GM18508 (cell line): Measurements from ENCODE around the gene ZCCHC14.
"Not testable (repeated sequence)": the region's sequence is repeated elsewhere in the genome, so short reads cannot be mapped to it uniquely, and the experiment has no call there.

ENCODE experiments used
- ATAC-seq: cut with Tn5 transposase; IDR thresholded peaks from one replicate; pipeline ENCODE4 v1.9.1; 2021; ENCODE audit warnings: moderate number of reproducible peaks; ENCODE audit not compliant: insufficient read depth, unreplicated experiment

The ZCCHC14 gene

DNA sequence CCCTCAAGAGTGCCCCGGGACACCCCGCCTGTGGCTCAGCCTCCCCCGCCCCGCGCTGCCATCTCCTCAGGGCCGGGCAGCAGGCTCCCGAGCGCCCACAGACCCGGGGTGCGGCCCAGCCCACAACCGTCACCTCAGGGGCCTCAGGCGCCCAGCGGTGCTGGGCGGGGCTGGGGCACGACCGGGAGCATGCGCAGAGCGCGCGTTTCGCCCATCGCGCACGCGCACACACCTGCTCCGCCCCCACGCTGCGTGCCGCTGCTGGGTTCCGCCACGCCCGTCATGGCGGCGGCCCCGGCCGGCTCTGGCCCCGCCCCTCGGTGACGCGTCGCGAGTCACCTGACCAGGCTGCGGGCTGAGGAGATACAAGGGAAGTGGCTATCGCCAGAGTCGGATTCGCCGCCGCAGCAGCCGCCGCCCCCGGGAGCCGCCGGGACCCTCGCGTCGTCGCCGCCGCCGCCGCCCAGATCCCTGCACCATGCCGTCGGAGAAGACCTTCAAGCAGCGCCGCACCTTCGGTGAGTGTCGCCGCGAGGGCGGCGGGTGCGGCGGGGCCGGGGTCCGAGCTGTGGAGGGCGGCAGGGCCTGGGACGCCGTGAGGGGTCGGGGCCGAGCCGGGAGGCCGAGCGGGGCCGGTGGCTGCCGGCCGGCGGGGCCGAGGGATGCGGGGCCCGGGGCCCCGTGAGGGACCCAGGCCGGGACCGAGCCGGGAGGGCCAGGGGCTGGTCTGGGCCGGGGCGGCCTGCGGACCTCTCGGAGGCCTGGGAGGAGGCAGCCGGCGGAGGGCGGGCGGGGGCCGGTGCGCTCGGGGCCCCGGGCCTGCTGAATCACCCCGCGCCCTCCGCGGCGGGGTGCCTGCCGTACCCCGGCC lies 100.6 kb downstream of the ZCCHC14 start, which contains the start of gene MAP1LC3B:
Gene MAP1LC3B (plus strand): TSS at position 387 of the 871 bp plus-strand sequence. CDS start 92 bp downstream, at position 479.
- ATAC-seq = peak; percentile 23

DNA sequence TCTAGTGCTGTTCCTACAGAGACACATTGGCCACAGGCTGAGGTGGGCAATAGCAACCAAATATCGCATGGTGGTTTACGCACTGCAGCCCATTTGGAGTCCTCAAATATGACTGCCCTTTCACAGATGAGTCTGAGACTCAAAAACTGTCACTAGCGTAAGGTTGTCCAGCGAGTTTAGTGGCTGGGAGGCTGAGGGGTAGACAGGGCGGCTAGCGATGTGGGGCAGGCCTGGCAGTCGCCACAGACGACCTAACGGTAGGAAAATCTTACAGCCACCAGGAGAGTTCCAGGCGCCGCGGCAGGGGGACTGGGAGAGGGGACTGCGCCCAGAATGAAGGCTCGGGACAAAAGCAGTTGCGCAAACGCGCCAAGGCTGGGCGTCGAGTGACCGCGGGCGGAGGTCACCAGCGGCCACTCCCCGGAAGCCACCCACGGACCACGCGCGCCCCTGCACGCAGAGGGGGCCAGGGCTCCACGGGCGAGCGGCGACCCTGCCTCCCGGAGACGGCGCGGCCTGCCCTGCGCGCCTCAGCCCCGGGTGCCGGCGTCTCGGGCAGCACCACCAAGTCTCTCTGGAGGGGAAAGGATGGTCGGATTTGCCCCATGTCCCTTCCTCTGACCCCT lies 101.4 kb downstream of the ZCCHC14 start:
- ATAC-seq = no peak

DNA sequence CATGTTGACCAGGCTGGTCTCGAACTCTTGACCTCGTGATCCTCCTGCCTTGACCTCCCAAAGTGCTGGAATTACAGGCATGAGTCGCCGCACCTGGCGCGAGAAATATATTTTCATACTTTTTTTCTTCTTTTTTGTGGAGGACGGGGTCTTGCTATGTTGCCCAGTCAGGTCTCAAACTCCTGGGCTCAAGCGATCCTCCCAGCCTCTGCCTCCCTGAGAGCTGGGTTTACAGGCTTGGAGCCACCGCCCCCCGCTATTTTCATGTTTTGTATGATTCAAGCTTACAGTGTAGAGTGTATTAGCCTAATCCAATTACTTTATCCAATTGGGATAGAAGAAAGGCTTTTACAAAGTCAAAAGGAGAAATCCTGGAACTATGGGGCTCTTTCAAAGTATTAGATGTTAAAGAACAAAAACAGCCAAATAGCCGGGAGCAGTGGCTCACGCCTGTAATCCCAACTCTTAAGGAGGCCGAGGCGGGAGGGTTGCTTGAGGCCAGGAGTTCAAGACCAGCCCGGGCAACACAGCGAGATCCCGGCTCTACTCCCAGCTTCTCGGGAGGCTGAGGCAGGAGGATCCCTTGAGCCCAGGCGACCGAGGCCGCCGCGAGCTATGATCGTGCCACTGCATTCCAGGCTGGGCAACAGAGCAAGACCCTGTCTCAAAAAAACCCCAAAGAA lies 102.0 kb downstream of the ZCCHC14 start:
- ATAC-seq = no peak

DNA sequence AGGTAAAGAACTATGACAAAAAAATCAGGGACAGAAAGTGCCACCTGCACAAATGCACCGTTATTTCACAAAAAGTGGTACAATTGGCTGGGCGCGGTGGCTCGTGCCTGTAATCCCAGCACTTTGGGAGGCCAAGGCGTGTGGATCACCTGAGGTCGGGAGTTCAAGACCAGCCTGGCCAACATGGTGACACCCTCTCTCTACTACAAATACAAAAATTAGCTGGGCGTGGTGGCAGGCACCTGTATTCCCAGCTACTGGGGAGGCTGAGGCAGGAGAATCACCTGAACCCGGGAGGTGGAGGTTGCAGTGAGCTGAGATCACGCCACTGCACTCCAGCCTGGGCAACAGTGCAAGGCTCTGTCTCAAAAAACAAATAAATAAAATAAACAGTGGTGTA lies 102.9 kb downstream of the ZCCHC14 start:
- ATAC-seq = not testable (repeated sequence)

DNA sequence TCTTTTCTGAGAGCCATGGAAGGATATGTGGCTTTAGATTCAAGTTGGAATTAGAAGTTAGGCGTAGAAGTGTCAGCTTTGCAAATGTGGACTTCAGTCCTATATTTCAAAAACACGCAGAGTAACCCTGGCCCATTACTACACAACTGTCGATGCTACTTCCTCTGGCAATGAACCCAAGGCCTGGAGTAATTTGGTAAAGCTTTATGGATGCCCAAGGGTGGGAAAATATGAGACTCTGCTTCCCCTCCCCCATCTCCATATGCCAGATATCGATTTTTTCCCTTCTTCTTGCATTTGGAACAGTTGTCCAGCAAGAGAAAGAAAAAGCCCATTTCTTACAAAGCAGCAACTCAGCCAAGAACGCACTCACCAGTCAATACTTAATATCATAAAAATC lies 103.6 kb downstream of the ZCCHC14 start:
- no peak for ATAC-seq

DNA sequence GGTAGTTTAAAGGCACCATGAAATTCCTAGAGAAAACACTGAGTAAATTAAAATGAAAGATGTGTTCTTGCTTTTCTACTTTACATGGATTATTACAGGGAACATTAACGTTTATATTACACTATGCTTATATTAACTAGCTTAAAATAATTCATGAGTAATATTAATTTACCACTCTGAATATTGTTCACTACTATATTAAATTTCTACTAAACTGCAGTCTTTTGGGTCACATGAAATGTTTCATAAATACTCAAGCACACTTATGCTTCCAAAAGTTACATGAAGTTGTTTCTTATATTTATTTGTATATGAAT lies 104.0 kb downstream of the ZCCHC14 start:
- no peak for ATAC-seq

DNA sequence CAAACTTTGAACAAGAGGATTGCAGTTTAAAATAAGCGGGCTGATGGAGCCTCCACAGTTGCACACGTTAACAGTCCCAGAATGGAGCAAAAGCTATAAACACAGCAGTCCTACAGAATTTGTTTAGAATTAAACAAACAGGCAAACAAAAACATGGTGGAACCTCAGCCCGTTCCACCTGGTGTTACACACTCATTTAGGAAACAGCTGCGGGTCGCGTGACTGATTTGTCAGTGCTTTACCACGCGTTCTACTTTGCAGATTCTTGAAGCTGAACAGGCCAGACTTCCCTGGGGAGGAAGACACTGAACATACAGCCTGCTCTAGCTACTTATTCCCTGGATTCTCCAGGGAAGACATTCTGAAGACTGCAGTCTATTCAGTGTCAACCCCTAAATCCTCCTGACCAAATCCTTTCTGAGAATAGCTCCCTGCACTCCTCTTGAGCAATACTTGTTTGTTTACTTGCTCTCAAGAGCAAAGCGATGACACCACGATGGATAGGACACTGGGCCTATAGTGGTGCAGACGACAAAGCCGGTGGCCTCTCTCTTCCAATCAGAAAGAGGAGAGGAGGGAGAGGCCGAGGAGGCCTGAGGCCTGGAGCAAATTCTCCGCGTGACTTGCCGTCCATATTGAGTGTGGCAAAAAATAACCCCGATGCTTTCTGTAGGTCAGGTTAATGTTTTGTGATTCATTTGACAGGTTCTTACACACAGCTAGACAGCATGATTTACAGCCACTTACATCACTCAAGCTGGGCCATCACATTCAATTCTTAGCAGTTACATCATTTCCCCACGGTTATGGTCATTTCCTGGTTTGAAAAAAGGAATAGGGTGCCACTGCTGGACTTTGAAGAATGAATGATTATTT lies 104.6 kb downstream of the ZCCHC14 start:
- ATAC-seq = peak; percentile 42

DNA sequence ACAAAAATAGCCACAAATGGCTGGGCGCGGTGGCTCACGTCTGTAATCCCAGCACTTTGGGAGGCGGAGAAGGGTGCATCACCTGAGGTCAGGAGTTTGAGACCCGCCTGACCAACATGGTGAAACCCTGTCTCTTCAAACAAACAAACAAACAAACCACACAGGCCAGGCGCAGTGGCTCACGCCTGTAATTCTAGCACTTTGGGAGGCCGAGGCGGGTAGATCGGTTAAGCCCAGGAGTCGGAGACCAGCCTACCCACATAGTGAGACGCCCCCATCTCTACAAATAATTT lies 108.0 kb downstream of the ZCCHC14 start:
- not testable (repeated sequence) for ATAC-seq

DNA sequence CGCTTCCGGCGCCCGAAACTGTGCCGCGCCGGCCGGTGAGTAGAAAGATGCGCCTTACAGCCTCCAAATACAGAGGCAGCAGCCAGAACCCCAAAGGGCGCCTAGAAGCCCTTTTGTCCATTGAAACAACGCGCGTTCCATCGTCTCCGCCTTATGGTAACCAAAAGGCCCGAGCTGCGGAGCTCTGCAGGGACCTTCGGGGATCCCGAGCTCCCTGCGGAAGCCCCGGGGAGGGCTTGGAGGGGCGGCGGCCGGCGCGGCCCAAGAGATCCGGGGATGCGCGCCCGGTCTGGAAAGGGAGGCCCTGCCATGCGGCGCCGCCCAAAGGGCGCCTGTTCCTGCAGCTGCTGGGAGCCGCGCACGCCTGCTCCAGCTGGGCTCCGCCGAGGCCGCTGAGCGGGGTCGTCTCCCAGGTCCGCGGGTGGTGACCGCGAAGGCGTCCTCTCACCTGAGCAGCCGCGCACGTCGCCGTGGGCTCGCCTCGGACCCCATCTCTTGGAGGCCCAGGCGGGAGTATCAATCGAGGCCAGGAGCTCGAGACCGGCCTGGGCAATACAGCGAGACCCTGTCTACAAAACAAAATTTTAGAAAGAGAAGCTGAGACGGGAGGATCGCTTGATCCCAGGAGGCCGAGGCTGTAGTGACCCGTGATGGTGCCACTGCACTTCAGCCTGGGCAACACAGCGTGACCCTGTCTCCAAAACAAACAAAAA lies 108.5 kb downstream of the ZCCHC14 start:
- no peak for ATAC-seq

DNA sequence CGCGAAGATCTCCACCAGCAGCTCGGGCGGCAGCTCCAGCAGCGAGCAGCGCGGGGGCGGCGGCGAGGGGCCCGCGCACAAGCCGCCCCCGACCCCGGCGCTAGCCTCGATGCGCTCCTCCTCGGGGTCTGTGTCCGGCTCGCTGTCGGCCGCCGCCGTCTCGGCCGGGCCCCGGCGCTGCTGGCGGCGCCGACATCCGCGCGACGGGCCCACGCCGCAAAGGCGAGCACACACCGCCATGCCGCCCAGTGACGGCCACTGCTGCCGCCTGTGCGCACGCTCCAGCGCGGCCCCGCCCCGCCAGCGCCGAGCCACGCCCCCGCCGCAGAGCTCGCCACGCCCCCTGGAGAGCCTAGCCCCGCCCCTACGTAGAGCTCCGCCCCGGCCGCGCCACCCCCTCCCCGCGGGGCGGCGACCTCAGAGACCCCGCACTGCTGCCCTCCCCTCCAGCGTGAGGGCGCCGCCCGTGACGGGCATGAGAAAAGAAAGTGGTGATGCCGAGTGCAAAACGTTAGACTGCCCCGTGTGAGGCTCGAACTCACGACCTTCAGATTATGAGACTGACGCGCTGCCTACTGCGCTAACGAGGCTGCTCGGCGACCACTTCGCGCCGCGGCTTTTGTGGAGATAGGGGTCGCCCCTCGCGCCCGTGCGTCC lies 109.2 kb downstream of the ZCCHC14 start, which contains the start of gene FBXO31:
Gene FBXO31 (minus strand): TSS at position 272 of the 657 bp plus-strand sequence. CDS start 32 bp downstream, at position 240.
- ATAC-seq = peak; percentile 44

DNA sequence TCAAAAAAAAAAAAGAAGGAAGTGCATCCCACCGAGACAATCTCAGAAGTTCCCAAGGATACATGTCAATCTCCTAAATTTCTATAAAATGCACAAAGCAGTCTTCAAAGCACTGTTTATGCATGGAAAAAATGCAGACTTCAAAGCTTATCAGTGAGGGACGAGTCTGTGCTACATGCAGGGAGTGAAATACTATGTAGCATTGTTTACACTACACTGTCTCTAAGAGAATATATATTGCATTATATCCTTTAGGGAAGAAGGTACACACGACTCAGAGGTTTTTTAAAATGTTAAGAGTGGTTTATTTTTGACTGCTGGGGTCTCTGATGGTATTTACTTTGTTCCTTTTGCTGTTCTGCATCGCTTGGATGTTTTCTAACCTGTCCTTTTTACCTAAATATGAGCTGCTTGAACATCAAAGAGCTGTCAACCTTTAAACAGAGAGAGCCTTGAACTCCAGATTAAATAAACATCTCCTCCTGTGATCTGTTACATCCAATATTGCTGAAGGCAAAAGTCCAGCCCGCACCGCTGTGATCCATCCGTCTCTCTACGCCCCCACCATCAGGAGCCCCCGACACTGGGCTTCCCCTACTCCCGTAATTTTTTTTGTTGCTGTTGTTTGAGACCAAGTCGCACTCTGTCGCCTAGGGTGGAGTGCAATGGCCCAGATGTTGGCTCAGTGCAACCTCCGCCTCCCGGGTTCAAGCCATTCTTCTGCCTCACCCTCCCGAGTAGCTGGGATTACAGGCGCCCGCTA lies 110.6 kb downstream of the ZCCHC14 start:
- no peak for ATAC-seq

DNA sequence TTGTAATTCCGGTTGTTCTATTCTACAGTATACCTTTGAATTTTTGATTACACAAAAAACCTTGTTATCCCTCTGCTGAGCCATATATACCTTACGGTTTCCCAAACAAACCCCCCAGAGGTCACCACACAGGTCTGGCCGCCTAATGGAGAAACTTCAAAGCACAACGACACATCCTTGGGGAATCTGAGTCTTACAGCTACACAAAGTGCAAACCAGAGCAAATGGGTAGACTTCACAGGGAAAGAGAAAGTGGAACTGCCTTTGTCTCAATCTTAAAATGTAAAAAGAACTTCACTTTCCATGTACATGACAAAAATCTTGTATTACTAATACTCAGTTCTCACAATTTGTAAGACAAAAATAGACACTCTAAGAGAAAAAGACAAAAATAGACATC lies 111.9 kb downstream of the ZCCHC14 start:
- no peak for ATAC-seq

DNA sequence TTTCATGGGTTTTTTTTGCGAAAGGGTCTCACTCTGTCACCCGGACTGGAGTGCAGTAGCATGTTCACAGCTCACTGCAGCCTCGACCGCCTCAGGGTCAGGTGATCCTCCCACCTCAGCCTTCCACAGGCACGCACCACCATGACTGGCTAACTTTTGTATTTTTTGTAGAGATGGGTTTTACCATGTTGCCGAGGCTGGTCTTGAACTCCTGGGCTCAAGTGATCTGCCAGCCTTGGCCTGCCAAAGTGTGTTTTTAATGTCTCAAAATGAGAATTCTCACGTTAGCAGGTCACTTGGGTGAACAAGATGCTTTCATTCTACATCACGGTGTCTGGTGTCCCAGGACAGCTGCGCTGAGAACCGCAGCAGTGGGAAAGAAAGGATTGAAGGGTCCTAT lies 112.4 kb downstream of the ZCCHC14 start:
- ATAC-seq = no peak

DNA sequence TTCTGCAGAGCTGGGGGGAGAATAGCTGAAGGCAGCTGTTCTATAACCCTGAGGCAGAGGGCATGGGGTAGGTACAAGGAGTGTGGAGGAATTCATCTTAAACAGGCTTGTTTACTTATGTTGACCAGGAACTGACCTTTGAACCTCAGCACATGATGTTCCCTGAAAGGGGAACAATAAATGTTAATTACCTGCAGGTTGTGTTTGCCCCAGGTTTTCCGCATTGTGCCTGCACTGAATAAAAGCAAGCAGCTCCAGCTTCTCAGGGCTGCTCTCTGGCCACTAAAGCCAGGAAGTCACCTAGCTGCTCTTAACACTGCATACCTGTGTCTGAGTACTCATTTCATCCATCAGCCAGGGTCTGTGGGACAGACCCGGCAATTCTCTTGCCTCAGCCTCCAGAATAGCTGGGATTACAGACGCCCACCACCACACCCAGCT lies 113.5 kb downstream of the ZCCHC14 start:
- ATAC-seq = not testable (repeated sequence)

DNA sequence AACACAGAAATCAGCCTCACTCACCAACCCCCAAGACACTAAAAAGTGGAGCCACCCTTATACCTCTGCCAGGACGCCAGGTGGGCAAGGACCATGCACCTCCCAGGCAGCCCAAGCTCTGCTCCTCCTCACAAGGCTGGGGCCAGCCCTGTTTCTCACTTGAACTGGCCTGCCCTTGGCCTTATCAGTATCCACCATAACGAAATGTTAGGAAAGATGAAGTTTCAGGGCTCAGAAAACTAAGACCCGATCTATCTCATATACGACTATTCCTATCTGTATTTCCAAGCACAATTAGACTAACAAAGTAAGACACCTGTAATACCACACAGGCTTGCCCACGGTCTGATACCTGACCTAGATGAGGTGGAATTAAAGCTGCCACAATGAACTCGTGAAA lies 116.2 kb downstream of the ZCCHC14 start:
- no peak for ATAC-seq

DNA sequence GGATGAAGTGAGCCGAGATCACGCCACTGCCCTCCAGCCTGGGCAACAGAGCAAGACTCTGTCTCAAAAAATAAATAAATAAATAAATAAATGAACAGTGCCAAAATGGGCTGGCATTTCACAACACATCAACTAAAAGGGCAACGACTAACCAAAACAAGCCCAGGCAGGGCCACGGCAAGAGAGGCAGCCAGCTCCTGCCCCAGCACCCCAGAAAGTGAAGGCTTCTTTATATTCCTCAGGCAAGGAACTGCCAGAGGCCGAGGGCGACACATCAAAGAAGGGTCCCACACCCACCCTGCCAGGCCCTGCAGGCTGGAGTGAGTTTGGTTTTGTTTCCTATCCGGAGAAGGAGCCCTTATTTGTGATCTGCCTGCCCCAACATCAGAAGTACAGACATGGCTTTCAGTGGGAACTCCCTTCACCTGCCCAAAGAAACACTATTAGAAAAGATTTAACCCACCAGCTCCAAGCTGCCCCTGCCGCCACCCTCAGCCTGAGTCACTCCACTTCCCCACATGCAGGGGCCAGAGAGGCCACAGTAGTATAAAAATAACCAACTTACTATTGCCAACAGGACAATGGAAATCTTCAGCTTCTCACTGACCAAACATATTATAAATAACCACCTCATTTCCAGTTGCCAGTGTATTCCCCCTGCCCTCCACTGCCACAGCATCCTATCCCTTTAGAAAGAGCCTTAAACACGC lies 117.2 kb downstream of the ZCCHC14 start:
- ATAC-seq = no peak

DNA sequence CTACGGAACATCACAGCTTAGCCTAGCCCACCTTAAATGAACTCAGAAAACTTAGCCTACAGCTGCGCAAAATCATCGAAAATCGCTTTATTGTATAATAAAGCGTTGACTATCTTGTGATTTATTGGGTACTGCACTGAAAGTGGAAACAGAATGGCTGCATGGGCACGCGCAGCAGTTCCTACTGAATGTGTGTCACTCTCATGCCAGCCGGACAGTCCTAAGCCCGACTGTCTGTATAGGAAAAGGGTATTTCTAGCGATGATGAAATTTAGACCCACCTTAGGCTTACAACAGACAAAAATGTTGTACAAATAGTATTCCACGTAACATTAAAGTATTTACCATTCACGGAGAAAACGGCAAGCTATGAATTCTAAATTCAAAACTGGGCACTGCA lies 118.5 kb downstream of the ZCCHC14 start:
- no peak for ATAC-seq

DNA sequence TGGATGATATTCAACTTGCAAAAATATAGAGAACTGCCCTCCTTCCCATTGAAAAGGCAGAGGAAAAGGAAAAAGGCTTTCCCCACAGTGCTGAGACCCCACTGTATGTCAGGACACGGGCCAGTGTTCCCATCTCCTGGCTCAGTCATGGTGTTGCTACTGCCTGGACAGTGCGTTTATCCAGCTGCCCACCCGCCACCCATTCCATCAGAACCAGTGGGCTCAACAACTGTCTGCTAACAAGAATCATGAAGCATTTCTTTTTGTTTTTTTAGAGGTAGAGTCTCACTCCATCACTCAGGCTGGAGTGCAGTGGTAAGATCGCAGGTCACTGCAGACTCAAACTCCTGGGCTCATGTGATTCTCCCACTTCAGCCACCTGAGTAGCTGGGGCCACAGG lies 120.5 kb downstream of the ZCCHC14 start:
- ATAC-seq = no peak
